PFSK-1 (cell line): ENCODE results near the gene DRD4.

Experiments used
- FOXP2 ChIP-seq: optimal IDR thresholded peaks from 2 replicates; pipeline ENCODE3; 2011; ENCODE audit warnings: borderline replicate concordance, control low read depth, inconsistent platforms; ENCODE audit not compliant: insufficient read depth; ENCODE audit errors: extremely low read length, extremely low read depth
- POLR2AphosphoS5 ChIP-seq: IDR thresholded peaks from 2 replicates; pipeline ENCODE4 v1.6.1; 2012; ENCODE audit warnings: low read depth, mild to moderate bottlenecking, control low read depth, low read length, moderate library complexity
- REST ChIP-seq, 2 experiments: IDR thresholded peaks; 2 replicates each; pipeline versions ENCODE4 v1.6.1 to v1.8.0; 2011 to 2012; ENCODE audit warnings: low read depth in 2 of 2, low read length in 2 of 2, control low read depth in 1 of 2, inconsistent platforms in 1 of 2, mild to moderate bottlenecking in 1 of 2, moderate library complexity in 1 of 2; ENCODE audit not compliant: insufficient read depth in 1 of 2
- SIN3A ChIP-seq: IDR thresholded peaks from 2 replicates; pipeline ENCODE4 v1.6.1; 2012; ENCODE audit warnings: mild to moderate bottlenecking, low read length, moderate library complexity, borderline replicate concordance; ENCODE audit not compliant: insufficient read depth
- TAF1 ChIP-seq: IDR thresholded peaks from 2 replicates; pipeline ENCODE4 v1.6.1; 2012; ENCODE audit warnings: low read length, control low read depth, borderline replicate concordance; ENCODE audit not compliant: insufficient read depth

GRCh38 chr11:603154-603553, 33.9 kb upstream of the DRD4 start:
- TF ChIP-seq FOXP2, result no peak
- no peak for TF ChIP-seq POLR2AphosphoS5
- TF ChIP-seq SIN3A, result no peak
- TF ChIP-seq REST (IDR thresholded peaks at IDR 0.05; ENCODE audit: insufficient read depth in 1 of 2, low read depth in 2 of 2, low read length in 2 of 2), result no peak
- TF ChIP-seq TAF1, result no peak
